Mammary epithelial cell (primary cell): ENCODE data around the gene KRTAP13-1.

Source experiments
- EZH2 ChIP-seq: IDR thresholded peaks from 2 replicates; pipeline ENCODE4 v1.6.1; 2012; ENCODE audit warnings: low read length, inconsistent platforms, borderline replicate concordance
- TF ChIP-seq, protein P1 (sequence below), 2 donors: IDR thresholded peaks in 1 of 2; conservative IDR thresholded peaks in 1 of 2; 2 replicates each; pipeline ENCODE4 v1.5.1; 2011 to 2012; ENCODE audit warnings: inconsistent platforms in 2 of 2, low read length in 2 of 2, mild to moderate bottlenecking in 2 of 2, control low read depth in 1 of 2, low read depth in 1 of 2; ENCODE audit not compliant: insufficient read depth in 1 of 2; ENCODE audit errors: extremely low read depth in 1 of 2

DNA sequence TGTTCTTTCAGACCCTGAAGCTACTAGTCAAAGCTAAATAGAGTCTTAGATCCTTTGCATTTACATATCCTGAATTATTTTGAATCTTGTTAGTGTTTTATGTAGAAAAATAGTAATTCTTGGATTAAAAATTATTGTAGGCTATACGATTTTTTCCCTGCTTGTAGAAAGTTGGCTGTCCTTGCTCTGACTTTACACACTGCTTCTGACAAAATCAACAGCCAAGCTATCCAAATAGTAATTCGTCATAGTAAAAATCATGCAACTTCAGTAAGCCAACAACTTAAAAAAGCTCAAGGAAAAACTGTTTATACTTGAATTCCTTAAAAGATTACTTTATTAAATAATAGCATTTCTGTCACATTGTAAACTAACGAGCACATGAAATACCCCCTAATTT, 39.9 kb upstream of the KRTAP13-1 start:
- TF ChIP-seq, protein P1, sequence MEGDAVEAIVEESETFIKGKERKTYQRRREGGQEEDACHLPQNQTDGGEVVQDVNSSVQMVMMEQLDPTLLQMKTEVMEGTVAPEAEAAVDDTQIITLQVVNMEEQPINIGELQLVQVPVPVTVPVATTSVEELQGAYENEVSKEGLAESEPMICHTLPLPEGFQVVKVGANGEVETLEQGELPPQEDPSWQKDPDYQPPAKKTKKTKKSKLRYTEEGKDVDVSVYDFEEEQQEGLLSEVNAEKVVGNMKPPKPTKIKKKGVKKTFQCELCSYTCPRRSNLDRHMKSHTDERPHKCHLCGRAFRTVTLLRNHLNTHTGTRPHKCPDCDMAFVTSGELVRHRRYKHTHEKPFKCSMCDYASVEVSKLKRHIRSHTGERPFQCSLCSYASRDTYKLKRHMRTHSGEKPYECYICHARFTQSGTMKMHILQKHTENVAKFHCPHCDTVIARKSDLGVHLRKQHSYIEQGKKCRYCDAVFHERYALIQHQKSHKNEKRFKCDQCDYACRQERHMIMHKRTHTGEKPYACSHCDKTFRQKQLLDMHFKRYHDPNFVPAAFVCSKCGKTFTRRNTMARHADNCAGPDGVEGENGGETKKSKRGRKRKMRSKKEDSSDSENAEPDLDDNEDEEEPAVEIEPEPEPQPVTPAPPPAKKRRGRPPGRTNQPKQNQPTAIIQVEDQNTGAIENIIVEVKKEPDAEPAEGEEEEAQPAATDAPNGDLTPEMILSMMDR (conservative IDR thresholded peaks at IDR 0.05 in 1 of 2, IDR thresholded peaks at IDR 0.05 in 1 of 2; ENCODE audit: extremely low read depth in 1 of 2, insufficient read depth in 1 of 2, low read depth in 1 of 2, low read length in 2 of 2), result no peak
- TF ChIP-seq EZH2, result no peak
